HG03039 (cell line): ENCODE data around the gene TRAPPC12.
"Not testable (repeated sequence)": the region's sequence is repeated elsewhere in the genome, so short reads cannot be mapped to it uniquely, and the experiment has no call there.

Source experiments
- ATAC-seq: cut with Tn5 transposase; IDR thresholded peaks from one replicate; pipeline ENCODE4 v1.9.1; 2021; ENCODE audit warnings: mild to moderate bottlenecking, moderate library complexity; ENCODE audit not compliant: unreplicated experiment

Gene TRAPPC12

DNA sequence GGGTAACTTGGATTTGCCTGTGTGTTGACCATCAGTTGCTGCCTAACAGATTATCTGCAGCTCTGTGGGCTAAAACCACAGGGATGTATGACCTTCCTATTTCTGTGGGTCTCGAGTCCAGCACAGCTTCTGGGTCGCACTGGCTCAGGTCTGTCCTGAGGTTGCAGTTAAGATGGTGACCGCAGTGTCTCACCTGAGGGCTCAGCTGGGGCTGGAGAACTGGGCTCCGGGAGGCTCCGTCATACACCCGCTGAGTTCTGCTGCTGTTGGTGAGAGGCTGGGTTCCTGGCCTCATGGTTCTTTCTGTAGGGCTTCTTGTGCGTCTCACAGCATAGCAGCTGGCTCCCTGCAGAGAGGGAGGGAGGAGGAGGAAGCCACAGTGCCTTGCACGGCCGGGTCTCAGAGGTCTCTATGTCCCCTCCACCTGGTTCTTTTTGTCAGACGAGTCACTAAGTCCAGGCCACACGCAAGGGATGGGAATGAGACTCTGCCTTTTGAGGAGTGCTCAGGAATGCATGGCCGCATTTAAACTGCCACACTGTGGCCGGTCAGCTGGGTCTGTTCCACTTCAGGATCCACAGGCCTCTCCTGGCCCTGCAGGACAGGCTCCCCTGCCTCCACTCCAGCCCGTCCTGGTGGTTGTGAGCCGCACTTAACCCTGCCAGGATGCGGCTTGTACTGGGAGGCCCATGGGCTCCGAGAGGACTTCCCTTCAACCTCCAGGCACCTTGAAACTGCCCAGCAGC lies 72.6 kb downstream of the TRAPPC12 start:
- ATAC-seq = no peak

DNA sequence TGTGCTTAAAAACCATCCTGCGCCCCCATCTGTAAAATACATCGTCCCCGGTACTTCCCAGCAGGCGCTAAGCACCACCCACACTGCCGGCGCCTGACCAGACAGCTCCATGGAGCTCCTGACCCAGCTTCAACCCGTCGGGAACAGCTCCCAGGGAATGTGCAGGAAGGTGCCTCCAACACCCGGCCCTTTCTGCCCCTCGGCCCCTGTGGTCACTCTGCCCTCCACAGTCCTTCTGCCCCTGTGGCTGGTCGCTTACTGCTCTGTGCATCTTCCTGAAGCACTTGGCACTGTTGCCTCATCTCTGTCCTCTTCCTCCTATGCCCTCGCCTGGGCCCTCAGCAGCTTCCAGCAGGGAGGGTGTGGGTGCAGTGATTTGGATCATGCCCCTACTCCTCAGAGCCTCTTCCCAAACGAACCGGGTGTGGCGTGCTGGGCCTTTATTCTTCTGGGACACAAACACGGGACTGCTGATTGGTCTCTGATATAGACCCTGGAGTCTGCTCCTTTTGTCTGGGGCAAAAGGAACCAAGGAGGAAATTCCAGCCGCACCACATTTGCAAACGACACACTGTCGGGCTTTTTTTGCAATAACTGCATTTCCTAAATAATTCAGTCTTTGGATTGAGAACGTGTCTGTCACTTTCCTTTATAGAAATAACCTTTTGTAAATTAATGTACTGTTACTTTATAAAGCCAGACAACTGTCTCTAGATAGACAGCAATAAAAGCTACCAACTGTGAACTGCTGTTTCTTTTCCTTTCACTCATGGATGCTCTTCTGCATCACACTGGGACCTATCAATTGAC lies 73.9 kb downstream of the TRAPPC12 start:
- ATAC-seq = no peak

DNA sequence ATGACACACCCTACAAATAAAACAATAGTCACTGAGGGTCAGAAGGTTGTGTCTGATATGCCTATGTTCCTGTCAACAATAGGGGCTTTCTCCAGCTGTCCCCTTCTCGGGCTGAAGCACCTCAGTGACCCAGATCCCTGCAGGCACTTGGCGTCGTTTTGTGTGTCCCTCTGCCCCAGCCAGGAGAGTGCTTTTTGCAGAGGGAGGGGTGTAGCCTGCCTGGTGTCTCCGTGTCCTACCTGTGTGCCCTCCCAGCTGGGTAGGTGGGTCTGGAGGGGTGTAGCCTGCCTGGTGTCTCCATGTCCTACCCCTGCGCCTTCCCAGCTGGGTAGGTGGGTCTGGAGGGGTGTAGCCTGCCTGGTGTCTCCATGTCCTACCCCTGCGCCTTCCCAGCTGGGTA lies 74.5 kb downstream of the TRAPPC12 start:
- ATAC-seq = not testable (repeated sequence)

DNA sequence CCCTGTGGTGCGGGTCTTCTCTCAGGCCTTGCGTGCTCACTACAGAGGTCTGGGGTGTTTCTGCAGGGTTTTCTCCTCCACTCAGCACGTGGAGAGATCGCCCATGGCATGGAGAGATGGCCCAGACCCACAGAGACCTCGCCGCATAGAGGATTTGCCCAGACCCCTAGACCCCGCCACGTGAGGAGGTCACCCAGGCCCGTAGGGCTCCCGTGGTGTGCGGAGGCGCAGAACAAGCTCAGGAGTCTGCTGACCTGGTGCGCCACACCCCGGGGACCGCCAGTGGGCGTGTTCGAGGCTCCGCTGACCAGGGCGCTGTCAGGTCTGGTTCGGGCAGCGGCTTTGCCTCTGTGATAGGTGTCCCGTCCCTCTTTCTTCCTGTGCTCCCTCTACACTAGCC lies 75.3 kb downstream of the TRAPPC12 start:
- no peak for ATAC-seq

DNA sequence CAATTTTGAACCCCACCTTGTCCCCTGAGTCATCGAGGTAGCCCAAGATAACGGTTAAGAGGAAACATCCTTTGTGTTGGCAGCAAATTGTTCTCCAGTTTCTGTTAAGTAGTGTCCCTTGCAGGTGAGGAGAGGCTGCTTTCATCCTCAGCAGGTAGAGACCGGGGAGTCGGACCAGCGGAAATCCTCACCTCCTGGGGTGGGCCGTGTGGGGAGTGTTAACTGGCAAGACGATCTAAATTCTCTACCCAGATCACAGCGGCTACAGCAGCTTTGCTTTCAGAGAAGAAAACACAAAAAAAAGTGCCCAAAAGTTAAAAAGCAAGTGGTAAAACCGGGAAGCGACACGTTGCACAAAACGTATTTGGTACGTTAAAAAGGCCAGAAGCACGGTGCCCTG lies 76.6 kb downstream of the TRAPPC12 start:
- ATAC-seq = no peak

DNA sequence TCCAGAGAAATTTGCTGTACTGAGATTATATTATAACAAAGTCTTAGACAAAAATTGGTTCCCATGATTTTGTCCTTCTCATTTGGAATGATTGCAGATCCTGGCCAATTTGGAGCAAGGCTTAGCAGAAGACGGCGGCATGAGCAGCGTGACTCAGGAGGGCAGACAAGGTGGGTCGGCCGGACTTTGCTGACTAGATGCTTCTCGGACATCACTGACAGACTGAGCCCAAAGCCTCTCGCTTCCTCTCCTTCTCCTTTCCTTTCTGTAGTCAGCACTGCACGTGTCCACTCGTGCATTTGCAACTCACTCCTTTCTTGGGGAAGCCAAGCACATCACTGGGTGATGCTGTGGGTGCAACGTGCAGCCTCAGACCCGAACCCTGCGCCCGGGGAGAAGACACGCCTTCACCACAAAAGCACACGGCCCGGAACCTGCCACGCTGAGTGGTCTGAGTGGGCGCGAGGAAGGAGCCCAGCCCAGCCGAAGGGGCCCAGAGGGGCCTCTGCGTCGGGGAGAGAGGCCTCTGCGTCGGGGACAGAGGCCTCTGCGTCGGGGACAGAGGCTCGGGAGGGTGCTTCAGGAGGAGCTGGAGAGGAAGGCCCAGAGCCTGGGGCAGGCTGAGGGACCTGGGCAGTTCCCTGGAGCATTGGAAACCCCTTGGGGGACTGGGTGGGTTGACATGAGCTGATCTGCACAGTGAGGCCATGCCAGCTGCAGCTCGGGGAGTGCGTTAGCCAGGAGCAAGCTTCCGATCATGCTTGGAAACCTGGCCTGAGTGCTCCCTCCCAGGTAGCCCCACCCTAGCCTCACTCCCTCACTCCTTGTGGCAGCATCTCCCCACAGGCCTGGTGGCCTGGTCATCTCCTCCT lies 78.3 kb downstream of the TRAPPC12 start:
- ATAC-seq = no peak

DNA sequence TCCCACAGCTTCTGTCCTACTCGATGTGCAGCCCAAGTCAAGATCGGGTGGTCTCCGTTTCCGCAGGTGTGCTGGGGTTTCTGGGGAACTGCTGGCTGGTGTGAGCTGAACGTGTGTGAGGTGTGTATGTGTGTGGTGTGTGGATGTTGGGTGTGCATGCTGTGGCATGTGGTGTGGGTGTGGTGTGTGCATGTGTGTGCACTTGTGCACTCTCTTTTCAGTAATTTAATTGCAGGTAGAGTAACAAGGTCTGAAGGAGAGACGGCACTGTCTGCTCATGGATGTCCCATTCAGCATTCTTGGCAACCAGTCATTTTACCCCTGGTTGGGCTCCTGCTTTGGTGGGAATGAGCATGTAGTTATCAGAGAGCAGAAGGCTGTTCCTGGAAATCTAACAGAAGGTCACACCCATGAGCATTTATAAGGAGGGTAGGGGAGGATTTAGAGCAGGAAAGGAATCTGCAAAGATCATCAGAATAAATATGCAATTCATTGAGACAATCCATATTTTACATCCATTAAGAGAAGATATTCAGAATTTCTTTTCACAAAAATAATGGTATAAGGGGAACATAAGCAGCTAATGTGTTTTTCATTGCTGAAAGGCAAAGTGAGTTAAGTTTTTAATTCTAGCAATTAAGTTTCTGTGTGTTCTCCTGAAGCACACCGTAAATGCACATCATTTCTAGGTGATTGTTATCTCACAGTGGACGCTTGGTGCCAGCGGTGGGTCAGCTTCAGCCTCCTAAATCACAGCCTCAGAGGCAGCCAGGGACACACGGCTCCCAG lies 79.1 kb downstream of the TRAPPC12 start:
- no peak for ATAC-seq

DNA sequence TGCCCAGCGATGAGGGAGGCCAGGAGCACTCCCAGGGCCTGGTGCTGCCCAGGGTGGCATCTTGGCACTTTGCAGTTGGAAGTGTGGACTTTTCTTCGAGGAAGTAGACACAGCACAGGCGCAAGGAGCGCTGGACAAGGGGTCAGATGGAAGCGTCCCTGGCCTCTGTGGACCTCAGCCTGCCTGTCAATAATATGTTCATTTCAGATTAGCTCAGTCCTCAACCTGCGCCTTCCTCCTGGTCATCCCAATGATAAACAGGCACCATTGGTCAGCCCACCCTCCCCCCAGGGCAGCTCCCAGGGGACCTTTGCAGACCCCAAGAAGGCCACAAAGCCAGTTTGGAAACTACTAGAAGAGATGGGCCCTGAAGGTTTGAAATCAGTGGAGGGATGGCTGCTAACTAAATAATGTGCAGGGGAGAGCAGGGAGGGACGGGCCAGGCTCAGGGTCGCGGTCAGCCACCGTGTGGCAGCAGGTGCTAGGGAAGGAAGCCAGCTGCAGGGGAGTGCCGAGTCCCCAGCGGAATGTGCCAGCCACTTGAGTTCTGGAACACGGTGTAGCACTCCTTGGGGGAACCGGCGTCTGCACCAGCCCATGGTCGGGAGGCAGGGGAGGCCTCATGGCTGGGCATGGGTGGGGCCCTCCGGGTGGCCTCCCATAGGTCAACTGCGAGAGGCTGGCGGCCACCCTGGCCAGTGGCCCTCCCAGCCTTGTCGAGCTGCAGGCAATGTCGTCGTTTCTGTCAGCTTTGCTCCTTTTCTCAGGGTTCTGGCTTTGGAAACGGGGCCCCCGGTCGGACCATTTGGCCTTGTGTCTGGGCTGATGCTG lies 79.9 kb downstream of the TRAPPC12 start:
- ATAC-seq = no peak

DNA sequence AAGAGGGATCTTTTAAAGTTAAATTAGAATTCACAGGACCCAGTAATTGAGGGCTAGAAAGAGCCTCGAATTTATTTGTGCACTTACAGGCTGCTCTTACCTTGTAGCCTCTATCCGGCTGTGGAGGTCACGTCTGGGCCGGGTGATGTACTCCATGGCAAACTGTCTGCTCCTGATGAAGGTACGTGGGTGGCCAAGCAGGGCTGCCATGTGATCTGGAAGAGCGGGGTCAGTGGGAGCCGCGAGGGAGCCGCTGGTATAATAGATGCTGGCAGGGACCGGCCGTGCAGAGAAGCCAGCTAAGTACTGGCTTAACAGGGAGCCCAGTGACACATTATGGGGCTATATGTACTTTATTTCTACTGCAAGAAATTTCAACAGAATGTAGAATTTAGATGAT lies 80.7 kb downstream of the TRAPPC12 start:
- no peak for ATAC-seq

DNA sequence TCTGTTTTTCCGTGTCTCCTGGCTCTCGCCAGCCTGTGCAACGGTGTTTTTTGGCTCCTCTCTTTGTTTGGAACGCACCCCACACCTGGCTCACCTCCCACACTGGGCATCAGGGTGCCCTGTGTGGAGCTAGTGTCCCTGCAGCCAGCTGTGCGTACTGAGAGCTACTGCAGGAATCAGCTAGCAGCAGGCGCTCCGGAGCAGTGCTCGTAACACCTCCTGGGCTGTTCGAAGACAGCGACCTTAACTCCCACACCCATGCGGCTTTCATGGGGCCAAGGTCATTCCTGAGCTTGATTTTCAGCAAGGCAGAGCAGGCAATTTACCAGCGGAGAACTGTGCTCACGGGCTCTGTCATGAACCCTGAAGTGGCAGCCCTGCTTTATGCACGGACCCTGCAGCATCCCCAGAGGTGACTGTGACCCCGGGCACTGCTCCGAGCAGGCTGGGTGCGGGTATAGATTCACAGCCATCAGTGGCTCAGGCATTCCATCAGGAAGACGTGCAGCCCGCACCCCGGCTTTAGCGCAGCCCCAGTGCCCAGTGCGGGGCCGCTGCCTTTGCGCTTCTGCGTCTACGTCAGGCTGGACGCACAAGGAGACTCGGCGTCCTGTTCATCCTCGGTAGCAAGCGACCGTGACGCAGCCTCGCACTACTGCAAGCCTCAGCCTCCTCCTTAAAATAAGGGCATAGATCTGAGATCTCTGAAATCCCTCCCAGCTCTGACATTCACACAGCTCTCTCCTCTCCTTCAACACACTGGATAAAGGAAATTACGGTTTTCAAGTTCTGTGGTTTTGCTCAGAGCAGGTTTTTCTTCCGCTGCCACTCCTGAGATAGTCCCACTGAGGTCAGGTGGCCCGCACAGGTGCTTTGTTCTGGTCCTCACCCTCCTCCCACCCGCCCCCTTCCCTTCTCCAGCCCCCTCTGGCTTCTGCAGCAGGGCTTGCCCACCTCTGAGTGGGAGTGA lies 81.6 kb downstream of the TRAPPC12 start:
- no peak for ATAC-seq

DNA sequence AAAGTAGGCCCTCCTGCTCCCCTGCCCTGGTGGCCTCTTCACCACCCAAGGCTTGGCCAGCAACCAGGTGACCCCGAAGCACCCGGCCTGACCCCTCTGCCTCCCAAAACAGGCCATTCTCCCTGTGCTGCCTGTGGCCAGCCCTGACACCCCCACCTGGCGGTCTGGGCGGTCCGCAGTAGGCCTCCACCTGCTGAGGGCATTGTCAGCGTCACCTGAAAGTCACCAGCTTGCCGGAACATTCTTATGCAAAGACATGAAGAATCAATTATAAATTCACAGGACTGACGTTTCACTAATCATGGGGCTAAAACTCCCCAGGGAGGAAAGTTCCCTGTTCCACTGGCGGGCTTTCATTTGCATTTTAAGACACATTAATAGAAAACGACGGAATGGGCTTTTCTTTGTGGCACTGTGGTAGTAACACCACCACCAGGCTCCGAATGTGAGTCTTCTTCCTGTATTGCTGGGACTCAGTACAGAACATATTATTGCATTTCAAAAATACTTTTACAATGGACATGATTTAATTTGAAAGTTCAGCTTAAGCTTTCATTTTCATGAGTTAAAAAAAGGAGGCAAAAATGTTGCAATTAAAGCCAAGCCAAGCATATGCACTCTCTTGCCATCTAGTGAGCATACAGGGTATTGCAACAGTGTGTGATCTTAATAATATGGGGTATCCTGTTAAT lies 82.5 kb downstream of the TRAPPC12 start:
- peak; percentile 51 for ATAC-seq

DNA sequence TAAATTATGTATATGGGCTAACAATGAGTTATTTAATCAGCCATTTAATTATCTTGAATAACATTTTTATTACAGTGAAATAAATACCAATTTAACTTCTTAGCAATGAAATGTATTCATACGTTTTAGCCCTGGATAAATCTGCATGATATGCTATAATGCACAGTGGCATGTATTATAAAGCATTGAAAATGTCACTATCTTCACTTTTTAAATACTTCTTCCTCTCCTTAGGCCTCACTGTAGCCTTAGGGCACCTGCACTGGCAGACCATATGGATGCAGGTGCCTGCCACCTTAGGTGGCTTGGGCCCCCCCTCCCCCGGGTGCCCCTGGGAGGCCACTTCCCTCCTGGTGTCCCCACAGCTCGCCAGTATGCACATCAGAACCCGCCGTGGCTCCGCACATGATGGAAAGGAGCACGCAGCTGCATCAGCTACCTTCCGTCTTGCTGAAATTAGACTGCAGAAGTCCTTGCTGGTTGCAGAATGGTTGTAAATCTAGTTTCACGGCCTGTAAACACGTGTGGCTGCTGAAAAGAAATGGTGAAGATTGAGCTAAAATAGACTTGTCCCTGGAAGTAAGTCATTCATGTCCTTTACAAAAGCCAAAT lies 83.1 kb downstream of the TRAPPC12 start:
- ATAC-seq = no peak

DNA sequence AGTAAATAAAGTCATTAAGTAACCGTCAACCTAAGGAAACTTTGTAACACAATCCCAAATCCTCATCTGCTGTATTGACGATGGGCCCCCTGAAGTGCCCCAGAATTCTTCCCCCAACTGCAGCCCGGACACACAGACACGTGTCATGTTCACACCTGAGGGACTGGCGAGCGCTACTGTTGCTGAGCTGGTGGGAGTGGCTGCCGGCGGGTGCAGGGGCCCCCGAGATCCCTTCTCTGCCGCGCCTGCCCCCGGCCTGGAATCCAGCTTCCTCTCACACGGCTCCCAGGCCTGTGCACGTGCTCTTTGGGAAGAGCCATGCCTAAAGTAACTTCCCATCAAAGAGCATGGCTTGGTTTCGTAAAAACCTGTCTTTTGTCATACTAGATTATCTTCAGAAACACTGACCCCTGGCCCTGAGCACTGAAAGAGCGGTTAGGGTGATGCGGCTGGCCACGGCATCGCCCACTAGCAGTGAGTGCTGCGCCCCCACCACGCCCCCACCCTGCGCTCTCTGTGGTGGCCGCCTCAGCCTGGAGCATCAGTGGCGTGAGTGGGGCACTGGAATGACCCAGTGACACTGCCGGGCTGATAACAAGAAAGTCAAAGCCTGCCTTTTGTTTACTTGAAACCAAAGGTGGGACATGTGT lies 83.8 kb downstream of the TRAPPC12 start:
- ATAC-seq = no peak

DNA sequence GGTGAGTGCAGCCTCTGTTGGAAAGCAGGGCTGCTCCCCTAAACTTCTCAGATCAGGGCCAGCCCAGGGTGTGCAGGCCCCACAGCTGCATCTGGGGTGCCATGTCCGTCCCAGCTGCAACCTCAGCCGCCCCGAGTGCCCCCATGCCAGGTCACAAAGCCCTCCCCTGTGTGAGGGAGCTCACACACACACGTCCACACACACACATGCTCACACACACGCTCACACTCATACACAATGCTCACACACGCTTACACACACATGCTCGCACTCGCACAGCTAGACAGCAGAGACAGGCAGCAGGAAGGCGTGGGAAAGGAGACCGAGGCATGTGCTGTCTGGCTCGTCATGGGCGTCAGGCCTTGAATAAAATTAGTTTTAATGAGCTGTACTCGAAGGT lies 84.5 kb downstream of the TRAPPC12 start:
- no peak for ATAC-seq

DNA sequence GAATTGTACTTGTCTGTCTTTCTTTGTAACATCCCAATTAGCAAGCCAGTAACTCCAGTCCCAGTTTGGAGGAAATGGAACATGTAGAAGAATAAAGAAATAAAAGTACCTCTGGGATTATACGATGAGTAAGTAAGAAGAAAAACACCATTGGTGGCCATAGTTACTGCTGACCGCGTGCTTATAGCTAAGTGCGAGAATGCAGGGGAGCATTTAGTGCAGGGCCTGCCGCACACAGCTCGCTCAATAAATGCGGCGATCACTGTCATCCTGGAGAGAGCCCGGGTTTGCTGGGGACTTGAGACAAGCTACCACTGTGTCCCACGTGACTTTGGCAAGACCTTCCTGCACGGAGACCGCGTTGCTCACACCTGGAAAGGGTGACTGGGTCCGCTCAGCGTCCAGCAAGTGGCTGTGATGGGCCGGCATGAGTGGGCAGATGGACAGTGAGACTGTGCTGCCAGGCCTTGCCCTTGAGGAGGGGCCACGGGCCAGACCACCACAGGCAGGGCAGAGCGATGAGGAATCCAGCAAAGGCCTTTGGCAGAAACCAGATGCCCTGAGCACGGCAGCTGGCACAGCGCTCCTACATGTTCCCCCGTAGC lies 85.0 kb downstream of the TRAPPC12 start:
- no peak for ATAC-seq

DNA sequence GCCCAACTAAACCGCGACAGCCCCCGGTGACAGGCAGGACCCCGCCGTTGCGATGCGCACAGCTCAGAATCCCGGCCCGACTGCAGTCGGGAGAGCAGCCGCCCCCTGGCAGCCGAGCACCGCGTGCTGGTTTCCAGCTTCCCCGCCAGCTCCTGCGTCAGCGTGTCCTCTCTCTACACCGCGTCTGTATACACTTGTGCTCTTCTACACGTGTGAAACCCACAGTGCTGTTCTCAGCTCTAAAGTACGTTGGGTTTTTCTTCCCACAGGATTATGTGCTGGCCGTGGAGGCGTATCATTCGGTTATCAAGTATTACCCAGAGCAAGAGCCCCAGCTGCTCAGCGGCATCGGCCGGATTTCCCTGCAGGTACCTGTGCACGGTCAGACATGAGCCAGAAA lies 85.8 kb downstream of the TRAPPC12 start:
- no peak for ATAC-seq
